GM19328 (cell line): ENCODE measurements around the gene HS6ST2.

Source experiments
- ATAC-seq: cut with Tn5 transposase; IDR thresholded peaks from one replicate; pipeline ENCODE4 v1.9.1; 2021; ENCODE audit warnings: mild to moderate bottlenecking, moderate library complexity; ENCODE audit not compliant: unreplicated experiment

HS6ST2 gene

GRCh38 chrX:132853040-132853439, 105.4 kb downstream of the HS6ST2 start:
- no peak for ATAC-seq

- ATAC-seq: no peak
Observed at GRCh38 chrX:132848296-132848970, 110.0 kb downstream of the HS6ST2 start.

- ATAC-seq: no peak
Observed at GRCh38 chrX:132843363-132843762, 115.1 kb downstream of the HS6ST2 start.

GRCh38 chrX:132842460-132843238, 115.8 kb downstream of the HS6ST2 start:
- ATAC-seq: no peak

GRCh38 chrX:132837967-132838366, 120.5 kb downstream of the HS6ST2 start:
- ATAC-seq: no peak

GRCh38 chrX:132837126-132837525, 121.3 kb downstream of the HS6ST2 start:
- no peak for ATAC-seq

GRCh38 chrX:132836471-132836870, 122.0 kb downstream of the HS6ST2 start:
- ATAC-seq: no peak

- no peak for ATAC-seq
Observed at GRCh38 chrX:132834741-132835140, 123.7 kb downstream of the HS6ST2 start.

- no peak for ATAC-seq
Observed at GRCh38 chrX:132834109-132834508, 124.3 kb downstream of the HS6ST2 start.

- no peak for ATAC-seq
Observed at GRCh38 chrX:132833373-132833772, 125.1 kb downstream of the HS6ST2 start.

GRCh38 chrX:132831336-132831973, 127.0 kb downstream of the HS6ST2 start:
- ATAC-seq: no peak

- no peak for ATAC-seq
Observed at GRCh38 chrX:132822634-132823012, 135.8 kb downstream of the HS6ST2 start.

- ATAC-seq: no peak
Observed at GRCh38 chrX:132821974-132822633, 136.3 kb downstream of the HS6ST2 start.

- no peak for ATAC-seq
Observed at GRCh38 chrX:132820675-132821074, 137.8 kb downstream of the HS6ST2 start.

GRCh38 chrX:132819711-132820264, 138.6 kb downstream of the HS6ST2 start:
- no peak for ATAC-seq

GRCh38 chrX:132818638-132819037, 139.8 kb downstream of the HS6ST2 start:
- ATAC-seq: no peak

GRCh38 chrX:132815643-132816042, 142.8 kb downstream of the HS6ST2 start:
- ATAC-seq: no peak

- no peak for ATAC-seq
Observed at GRCh38 chrX:132810964-132811712, 147.3 kb downstream of the HS6ST2 start.

GRCh38 chrX:132810488-132810887, 147.9 kb downstream of the HS6ST2 start:
- no peak for ATAC-seq

- ATAC-seq: no peak
Observed at GRCh38 chrX:132809581-132809980, 148.8 kb downstream of the HS6ST2 start.
